Body of pancreas (tissue), 4 donors: ENCODE measurements around the gene NEGR1. TPM values are rescaled to one million over a fixed set of nuclear protein-coding genes. Genes with fewer than 3 reads are reported as not detected.

Experiments used
- ATAC-seq: fragments of 150-250 bp; one replicate; pipeline ENCODE4 v1.9.1; 2016
- DNase-seq, 4 donors: peaks; one replicate each; pipeline ENCODE4 v3.0.0-alpha.2; 2019
- H3K27ac ChIP-seq, 4 donors: fragments of 200-600 bp; sonication (generic); 1 replicate in 3 of 4; 2 replicates in 1 of 4; pipeline versions ENCODE4 v1.5.1 to v1.6.1; 2016 to 2019; ENCODE audit warnings: mild to moderate bottlenecking in 1 of 4, mixed read lengths in 1 of 4, moderate library complexity in 1 of 4
- H3K27me3 ChIP-seq, 2 donors: fragments of 200-600 bp; sonication (generic); one replicate each; pipeline ENCODE4 v1.6.0; 2016; ENCODE audit warnings: mild to moderate bottlenecking in 1 of 2
- H3K36me3 ChIP-seq, 2 donors: fragments of 200-600 bp; sonication (generic); replicated peaks in 1 of 2; 2 replicates each; pipeline ENCODE4 v1.5.1; 2016; ENCODE audit warnings: low read depth in 2 of 2; ENCODE audit not compliant: insufficient read depth in 1 of 2
- H3K4me1 ChIP-seq: fragments of 200-600 bp; sonication (generic); one replicate; pipeline ENCODE4 v1.6.0; 2016
- H3K4me3 ChIP-seq, 2 donors: fragments of 200-600 bp; sonication (generic); 1 replicate in 1 of 2; 2 replicates in 1 of 2; pipeline ENCODE4 v1.5.1; 2016 to 2019
- H3K9me3 ChIP-seq, 3 donors: fragments of 200-600 bp; sonication (generic); 1 replicate in 2 of 3; 2 replicates in 1 of 3; pipeline ENCODE4 v1.5.1; 2016
- POLR2A ChIP-seq, 3 donors: fragments of 450-650 bp; IDR thresholded peaks; one replicate each; pipeline ENCODE4 v1.6.1; 2016; ENCODE audit warnings: antibody characterized with exemption in 3 of 3, mild to moderate bottlenecking in 2 of 3
- WGBS, 2 donors: methylation state at CpG; one replicate each; pipeline ENCODE4 v1.1.5; 2017; 5-methylcytosine and 5-hydroxymethylcytosine counted together
- intact Hi-C: fragments of 100-400 bp; cut with DNase I; formaldehyde crosslinking; loops from one replicate; pipeline ENCODE4 v1.15.1; 2023
- total RNA-seq, 2 donors: library from RNA; depleted of rRNA; stranded (reverse); fragments of >200 nt; gene quantifications; one replicate each; pipeline ENCODE4 v1.1.0, GENCODE V29; 2016
- TF ChIP-seq, protein P1 (sequence below), 7 experiments: fragments of 450-650 bp in 4 of 7; fragments of 200-600 bp in 3 of 7; sonication (generic) in 3 of 7; IDR thresholded peaks; one replicate each; pipeline ENCODE4 v1.5.1; 2016 to 2019; ENCODE audit warnings: antibody characterized with exemption in 7 of 7

The NEGR1 gene
- total RNA-seq, 2 donors from 2014 or later: 6.3 to 9.6 TPM

DNA sequence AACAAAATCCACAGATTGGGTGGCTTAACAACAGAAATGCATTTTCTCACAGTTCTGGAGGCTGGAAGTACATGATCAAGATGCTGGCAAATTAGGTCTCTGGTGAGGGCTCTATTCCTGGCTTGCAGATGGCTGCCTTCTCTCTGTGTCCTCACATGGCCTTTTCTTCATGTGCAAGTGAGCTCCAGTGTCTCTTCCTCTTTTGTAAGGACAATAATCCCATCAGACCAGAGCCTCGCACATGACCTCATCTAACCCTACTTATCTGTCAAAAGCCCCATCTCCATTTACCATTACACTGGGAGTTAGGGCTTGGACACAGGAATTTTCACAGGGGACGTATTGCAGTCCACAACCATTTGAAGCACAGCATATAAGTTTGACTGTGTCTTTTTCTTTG is 181.6 kb downstream of the NEGR1 start:
- Histone ChIP-seq H3K4me1 (no peaks in the 10 kb centered on the region), H3K36me3 (no peaks in the 10 kb centered on the region), H3K9me3 (no peaks in the 10 kb centered on the region), H3K27me3 (no peaks in the 10 kb centered on the region), H3K4me3 (no peak overlapping the region), H3K27ac (no peak overlapping the region)
- DNase-seq (no peak), ATAC-seq (no peak)
- no peak for TF ChIP-seq POLR2A (IDR thresholded peaks at IDR 0.05)
- TF ChIP-seq, protein P1, sequence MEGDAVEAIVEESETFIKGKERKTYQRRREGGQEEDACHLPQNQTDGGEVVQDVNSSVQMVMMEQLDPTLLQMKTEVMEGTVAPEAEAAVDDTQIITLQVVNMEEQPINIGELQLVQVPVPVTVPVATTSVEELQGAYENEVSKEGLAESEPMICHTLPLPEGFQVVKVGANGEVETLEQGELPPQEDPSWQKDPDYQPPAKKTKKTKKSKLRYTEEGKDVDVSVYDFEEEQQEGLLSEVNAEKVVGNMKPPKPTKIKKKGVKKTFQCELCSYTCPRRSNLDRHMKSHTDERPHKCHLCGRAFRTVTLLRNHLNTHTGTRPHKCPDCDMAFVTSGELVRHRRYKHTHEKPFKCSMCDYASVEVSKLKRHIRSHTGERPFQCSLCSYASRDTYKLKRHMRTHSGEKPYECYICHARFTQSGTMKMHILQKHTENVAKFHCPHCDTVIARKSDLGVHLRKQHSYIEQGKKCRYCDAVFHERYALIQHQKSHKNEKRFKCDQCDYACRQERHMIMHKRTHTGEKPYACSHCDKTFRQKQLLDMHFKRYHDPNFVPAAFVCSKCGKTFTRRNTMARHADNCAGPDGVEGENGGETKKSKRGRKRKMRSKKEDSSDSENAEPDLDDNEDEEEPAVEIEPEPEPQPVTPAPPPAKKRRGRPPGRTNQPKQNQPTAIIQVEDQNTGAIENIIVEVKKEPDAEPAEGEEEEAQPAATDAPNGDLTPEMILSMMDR (IDR thresholded peaks at IDR 0.05): no peak
- WGBS, 2 donors: 63% methylated on average over 2 of the region's 2 CpGs
- intact Hi-C loops: no loop called here

DNA sequence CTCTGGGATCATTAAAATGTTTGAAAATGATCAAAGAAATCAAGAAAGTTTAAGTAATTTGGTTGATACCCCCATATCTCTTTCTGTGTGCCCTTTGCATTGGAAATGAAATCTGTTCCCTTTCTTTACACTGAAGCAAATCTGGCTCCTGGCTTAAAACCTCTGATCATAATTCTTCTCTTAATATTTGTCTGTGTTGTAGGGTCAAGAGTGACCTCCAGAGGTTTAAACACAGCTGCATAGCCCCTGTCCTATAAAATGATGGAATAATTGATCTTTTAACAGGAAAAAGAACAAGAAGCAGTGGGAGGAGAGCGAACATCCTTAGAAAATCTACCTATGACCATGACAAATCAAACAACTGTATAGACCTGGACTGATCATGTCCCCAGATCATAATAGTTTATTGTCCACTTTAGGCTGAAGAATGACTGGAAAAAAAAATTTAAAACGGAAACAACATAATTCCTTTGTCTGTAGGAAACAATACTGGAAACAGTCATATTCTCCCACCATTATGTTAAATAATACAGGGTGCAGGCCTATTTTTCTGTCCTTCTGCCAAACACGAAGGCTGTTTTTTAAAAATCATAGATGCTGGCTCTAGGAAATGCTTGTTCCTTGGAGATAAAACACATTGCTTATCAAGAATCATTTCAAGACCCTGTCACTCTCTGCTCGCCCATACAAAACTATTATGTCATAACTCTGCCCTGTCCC is 184.3 kb downstream of the NEGR1 start:
- Histone ChIP-seq H3K4me3 (no peak overlapping the region), H3K4me1 (no peaks in the 10 kb centered on the region), H3K27me3 (no peaks in the 10 kb centered on the region), H3K27ac (no peak overlapping the region), H3K36me3 (no peaks in the 10 kb centered on the region), H3K9me3 (no peaks in the 10 kb centered on the region)
- WGBS, 2 donors: 68 to 72% methylated on average over 4 of the region's 4 CpGs
- TF ChIP-seq POLR2A (IDR thresholded peaks at IDR 0.05): no peak
- TF ChIP-seq, protein P1 (IDR thresholded peaks at IDR 0.05): no peak
- ATAC-seq: no peak
- DNase-seq: no peak
- intact Hi-C loops: no loop called here

DNA sequence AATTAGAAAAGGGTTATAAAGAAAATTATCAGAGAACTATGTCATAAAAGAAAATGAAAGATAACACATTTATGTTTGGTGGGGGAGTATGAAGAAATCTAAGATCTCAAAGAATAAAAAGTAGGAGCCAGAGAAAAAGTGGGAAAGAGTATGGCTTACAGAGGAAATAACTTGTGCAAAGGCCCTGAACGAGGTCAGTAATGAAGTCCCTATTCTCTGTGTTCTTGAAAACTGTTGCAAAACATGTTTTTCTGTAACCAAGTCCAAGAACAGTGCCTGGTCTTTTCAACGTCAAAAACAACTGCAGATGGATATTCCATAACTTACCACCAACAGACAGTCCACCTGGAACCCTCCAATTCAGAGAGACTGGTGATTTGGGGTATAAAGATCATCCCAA is 188.1 kb downstream of the NEGR1 start:
- DNase-seq (no peak), ATAC-seq (no peak)
- 27 to 36% methylated on average over 2 of the region's 2 CpGs for WGBS, 2 donors
- H3K4me3 ChIP-seq: no peak overlapping the region
- H3K36me3 ChIP-seq: no peaks in the 10 kb centered on the region
- no peaks in the 10 kb centered on the region for H3K4me1 ChIP-seq
- H3K27ac ChIP-seq: no peak overlapping the region
- no peaks in the 10 kb centered on the region for H3K27me3 ChIP-seq
- TF ChIP-seq, protein P1 (IDR thresholded peaks at IDR 0.05): no peak
- TF ChIP-seq POLR2A (IDR thresholded peaks at IDR 0.05): no peak
- H3K9me3 ChIP-seq: no peaks in the 10 kb centered on the region
- intact Hi-C loops: no loop called here

DNA sequence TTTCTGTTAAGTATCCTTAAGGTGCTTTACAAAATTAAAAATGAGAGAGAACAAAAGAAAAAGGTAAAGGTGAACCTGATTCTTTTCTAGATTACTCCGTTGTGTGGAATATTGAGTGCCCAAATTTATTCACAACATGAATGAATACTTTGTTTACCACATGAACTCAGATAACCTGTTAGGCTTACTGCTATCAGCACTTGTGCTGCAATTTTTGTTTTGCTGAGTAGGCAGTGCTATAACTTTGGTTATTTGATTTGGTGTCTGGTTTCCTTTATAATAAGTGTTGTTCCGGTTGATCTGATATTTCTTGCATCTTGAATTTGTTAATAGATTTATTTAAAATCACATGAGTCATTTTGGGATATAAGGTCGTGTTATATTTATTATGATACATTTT is 195.9 kb downstream of the NEGR1 start:
- intact Hi-C loops: no loop called here
- Histone ChIP-seq H3K4me3 (no peak overlapping the region), H3K27me3 (no peaks in the 10 kb centered on the region), H3K36me3 (no peaks in the 10 kb centered on the region), H3K9me3 (no peaks in the 10 kb centered on the region), H3K27ac (no peak overlapping the region), H3K4me1 (no peaks in the 10 kb centered on the region)
- 40 to 42% methylated on average over 3 of the region's 3 CpGs for WGBS, 2 donors
- ATAC-seq (no peak), DNase-seq (no peak)
- TF ChIP-seq POLR2A (IDR thresholded peaks at IDR 0.05): no peak
- TF ChIP-seq, protein P1 (IDR thresholded peaks at IDR 0.05): no peak

DNA sequence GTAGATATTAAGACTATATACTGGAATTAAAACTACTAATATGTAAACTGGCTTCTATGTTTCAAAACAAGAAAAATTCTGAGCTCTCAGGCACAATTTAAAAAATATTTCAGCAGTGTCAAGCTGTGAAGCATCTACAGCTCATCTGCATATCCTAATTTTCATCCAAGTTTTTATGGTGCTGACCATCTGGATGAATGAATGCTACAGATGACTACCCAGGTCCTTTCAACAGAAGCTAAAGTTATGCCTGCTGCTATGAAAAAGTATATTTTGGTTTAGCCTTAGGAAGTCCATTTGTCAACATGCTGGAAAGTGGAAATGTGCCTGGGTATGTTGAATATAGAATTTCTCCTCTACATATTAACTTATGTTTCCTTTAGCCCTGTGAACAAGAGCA is 206.9 kb downstream of the NEGR1 start:
- ATAC-seq (no peak), DNase-seq (no peak)
- H3K27me3 ChIP-seq: no peaks in the 10 kb centered on the region
- no peak overlapping the region for H3K27ac ChIP-seq
- H3K4me3 ChIP-seq: no peak overlapping the region
- no peaks in the 10 kb centered on the region for H3K4me1 ChIP-seq
- no peaks in the 10 kb centered on the region for H3K36me3 ChIP-seq
- no peaks in the 10 kb centered on the region for H3K9me3 ChIP-seq
- no peak for TF ChIP-seq POLR2A (IDR thresholded peaks at IDR 0.05)
- TF ChIP-seq, protein P1 (IDR thresholded peaks at IDR 0.05): no peak
- intact Hi-C loops: no loop called here
